Fibroblast of skin of scalp (primary cell): Measurements from ENCODE around the gene POGZ.

Experiments used
- DNase-seq: peaks from one replicate; pipeline ENCODE4 v3.0.0-alpha.2; 2013

The POGZ gene

DNA sequence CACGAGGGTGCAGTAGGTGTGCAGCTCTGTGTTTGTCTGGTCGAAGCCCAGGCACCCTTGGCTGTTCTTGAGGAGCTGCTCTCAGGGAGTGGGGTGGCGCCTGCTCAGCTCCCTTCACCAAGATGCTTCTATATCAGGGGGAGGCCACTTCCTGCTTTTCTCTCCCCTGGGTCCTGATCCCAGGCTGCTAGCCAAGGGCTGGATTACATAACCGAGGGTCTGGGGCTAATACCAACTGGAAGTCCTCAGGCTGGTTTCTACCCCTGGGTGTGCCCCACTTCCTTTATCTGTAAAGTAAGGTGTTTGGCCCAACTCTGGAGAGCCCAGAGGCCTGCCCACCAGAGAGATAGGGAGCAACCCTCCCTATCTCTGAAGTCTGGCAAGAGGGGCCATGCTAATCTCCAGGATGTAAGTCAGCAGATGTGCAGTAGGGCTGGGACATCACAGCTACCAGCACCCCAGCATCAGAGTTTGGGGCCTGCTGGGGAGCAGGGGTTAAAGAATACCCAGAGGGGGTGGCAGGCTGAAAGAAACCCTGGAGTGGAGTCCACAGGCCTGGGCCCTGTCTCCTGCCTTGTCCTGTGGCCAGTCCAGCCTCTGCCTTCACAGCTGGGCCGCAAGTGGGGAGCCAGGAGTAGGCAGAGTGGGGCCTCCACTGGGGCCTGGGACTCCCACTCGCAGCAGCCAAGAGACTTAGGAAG, 88.9 kb downstream of the POGZ start:
- no peak for DNase-seq

DNA sequence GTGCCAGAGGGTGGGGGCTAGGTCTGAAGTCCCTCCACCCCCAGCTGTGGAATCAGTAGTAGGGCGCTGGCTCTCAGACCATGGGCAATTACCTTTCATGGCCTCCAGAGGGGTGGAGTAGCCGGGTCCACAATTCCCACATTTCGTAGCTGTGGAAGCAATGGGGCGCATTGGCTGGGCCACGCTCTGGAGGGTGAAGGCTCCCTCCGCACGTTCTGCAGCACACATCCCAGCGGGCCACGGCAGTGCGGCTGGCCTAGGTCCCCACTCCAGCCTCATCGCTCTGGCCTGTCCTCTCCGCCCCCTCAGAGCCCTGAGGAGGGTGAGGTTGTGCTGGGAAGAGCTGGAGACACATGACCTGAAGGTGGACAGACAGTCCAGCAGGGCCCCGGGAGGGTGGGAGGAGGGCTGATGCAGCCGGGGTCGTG, 89.7 kb downstream of the POGZ start:
- DNase-seq, result no peak

DNA sequence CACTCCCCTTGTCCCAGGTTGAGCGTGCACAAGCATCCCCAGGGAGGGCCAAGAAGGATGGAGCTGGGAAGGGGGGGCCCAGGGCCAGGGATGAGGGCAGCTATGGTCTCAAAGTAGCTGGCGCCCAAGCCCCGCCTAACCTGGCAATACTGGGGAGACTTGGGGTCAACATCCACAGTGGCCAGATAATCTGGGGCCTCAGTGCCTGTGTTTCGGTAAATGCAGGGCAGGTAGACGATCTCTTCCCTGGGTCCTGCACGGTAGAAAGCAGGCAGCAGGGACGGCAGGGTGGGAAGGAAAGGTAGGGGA, 90.0 kb downstream of the POGZ start:
- no peak for DNase-seq

GRCh38 chr1:151368393-151369301, 90.6 kb downstream of the POGZ start:
- no peak for DNase-seq

DNA sequence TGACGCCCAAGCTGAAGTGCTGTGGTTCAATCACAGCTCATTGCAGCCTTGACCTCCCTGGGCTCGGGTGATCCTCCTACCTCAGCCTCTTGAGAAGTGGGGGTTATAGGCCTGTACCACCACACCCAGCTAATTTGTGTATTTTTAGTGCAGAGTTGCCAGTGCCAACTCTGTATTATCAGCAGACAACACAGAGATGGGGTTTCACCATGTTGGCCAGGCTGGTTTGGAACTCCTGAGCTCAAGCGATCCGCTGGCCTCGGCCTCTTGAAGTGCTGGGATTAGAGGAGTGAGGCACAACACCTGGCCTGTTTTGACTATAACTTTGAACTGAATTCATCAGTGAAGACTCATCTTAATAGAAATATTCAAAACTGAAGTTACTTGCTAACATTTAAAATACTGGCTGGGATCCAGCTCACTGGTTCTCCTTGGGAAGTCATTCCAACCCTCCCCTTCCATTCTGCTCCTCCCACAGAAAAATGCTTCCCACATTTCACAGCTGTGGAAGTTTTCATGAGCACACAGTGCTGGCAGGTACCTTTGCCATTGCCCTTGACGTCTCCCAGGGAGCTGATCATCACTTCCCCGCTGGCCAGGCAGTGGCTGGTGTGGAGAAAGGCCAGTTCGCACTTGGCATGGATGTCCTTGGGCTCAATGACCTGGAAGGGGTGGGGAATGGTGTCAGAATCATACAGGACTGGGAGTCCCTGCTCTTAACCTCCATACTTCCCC, 91.5 kb downstream of the POGZ start:
- DNase-seq, result no peak

- no peak for DNase-seq
Measured at GRCh38 chr1:151364996-151365395, 94.3 kb downstream of the POGZ start.

DNA sequence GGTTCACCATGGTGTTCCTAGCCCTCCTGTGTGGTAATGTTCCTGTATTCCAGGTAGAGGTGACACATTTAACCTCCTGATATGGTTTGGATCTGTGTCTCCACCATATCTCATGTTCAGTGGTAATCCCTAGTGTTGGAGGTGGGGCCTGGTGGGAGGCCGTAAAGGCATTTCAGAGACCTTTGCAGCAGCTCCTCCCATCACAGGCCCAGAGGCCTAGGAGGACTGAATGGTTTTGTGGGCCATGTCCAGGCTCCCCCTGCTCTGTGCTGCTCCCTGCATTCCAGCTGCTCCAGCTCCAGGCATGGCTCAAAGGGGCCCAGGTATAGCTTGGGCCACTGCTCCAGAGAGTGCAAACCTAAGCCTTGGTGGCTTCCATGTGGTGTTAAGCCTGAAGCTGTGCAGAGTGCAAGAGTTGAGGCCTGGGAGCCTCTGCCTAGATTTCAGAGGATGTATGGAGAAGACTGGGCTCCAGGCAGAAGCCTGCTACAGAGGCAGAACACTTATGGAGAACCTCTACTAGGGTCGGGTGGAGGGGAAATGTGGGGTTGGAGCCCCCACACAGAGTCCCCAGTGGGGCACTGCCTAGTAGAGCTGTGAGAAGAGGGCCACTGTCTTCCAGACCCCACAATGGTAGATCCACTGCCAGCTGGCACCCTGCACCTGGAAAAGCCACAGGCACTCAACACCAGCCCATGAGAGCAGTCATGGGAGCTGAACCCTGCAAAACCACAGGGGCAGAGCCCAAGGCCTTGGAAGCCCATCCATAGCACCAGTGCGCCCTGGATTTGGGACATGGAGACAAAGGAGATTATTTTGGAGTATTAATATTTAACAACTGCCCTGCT, 96.8 kb downstream of the POGZ start:
- DNase-seq, result no peak

GRCh38 chr1:151361883-151362282, 97.4 kb downstream of the POGZ start:
- no peak for DNase-seq

GRCh38 chr1:151356696-151357095, 102.6 kb downstream of the POGZ start:
- DNase-seq, result peak; percentile 12
